Anterior cingulate cortex (tissue), 58 donors: ENCODE measurements around the gene ITGAE.
A peak's percentile ranks its signal among the peaks of the same experiment; 100 is the strongest.
"Not testable (repeated sequence)": the region's sequence is repeated elsewhere in the genome, so short reads cannot be mapped to it uniquely, and the experiment has no call there.

Source experiments
- DNase-seq, 58 donors: peaks; one replicate each; lab custom pipeline; 2025; lab: John Stamatoyannopoulos, UW

Gene ITGAE, protein sequence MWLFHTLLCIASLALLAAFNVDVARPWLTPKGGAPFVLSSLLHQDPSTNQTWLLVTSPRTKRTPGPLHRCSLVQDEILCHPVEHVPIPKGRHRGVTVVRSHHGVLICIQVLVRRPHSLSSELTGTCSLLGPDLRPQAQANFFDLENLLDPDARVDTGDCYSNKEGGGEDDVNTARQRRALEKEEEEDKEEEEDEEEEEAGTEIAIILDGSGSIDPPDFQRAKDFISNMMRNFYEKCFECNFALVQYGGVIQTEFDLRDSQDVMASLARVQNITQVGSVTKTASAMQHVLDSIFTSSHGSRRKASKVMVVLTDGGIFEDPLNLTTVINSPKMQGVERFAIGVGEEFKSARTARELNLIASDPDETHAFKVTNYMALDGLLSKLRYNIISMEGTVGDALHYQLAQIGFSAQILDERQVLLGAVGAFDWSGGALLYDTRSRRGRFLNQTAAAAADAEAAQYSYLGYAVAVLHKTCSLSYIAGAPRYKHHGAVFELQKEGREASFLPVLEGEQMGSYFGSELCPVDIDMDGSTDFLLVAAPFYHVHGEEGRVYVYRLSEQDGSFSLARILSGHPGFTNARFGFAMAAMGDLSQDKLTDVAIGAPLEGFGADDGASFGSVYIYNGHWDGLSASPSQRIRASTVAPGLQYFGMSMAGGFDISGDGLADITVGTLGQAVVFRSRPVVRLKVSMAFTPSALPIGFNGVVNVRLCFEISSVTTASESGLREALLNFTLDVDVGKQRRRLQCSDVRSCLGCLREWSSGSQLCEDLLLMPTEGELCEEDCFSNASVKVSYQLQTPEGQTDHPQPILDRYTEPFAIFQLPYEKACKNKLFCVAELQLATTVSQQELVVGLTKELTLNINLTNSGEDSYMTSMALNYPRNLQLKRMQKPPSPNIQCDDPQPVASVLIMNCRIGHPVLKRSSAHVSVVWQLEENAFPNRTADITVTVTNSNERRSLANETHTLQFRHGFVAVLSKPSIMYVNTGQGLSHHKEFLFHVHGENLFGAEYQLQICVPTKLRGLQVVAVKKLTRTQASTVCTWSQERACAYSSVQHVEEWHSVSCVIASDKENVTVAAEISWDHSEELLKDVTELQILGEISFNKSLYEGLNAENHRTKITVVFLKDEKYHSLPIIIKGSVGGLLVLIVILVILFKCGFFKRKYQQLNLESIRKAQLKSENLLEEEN

DNA sequence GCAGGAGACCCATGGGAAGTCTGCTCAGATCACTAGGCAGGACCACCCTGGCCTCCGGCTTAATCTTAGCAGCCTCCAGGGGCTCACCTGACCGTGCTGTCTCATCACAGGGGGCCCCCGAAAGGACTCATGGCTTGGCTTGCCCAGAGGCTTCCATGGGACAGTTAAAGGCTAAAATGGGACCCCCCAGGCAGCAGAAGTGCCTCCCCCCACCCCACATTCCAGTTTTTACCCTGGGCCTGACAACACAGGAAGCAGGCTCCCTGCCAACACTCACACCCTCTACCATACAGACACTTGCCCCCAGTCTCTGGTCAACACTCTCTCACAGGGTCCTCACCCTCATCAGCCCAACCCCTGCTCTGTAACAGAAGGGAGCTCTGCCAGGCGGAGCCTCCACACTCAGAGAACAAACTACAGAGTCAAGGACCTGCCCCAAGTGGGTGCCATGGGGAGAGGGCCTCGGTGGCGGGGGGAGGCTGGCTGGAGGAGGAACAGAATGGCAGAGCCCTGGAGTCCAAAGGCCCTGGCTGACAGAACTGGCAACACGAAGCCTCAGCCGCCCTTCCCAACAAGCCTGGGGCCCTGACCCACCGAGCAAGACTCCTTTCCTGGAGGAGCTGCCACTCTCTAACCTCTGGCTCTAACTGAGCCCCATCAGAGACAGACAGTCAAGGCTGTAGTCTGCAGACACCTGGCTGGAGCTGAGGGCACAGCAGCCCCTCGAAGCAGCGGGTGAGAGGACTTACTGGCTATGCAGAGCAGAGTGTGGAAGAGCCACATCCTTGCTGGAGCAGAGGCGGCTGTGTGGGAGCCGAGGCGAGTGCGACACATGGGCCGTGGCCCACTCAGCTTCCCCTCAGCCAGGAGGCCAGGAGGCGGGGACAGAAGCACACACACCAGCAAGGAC lies at the start of gene ITGAE:
Gene ITGAE (minus strand): TSS at position 827 of the 910 bp plus-strand sequence. CDS start 44 bp downstream, at position 783.
- no peak for DNase-seq

DNA sequence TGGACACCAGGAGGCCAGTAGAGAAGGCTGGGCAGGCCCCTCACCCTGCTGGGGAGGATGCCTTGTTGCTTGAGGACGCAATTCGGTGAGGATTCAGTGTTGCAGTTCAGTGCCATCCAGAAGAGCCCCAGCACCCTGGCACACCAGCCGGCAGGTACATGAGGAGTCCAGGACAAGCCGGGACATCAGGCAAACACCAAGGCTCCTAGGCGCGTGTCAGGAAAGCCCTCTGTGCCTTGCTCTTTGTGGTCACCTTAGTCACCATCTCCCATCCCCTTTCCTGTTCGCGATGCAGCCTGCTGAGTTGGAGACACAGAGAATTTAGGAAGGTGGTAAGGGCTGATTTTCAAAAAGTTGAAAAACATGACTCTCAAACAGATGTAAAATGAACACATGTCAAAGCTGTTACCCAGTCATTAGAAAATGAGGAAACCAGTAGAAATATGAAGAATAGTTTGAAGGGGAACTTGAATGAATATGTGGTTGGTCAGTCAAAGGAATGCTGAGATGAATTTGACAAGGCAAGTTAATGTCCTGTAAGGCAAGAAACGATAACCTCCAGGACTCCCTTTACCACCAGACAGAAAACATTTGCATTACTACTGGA lies 47.3 kb upstream of the ITGAE start:
- no peak for DNase-seq

DNA sequence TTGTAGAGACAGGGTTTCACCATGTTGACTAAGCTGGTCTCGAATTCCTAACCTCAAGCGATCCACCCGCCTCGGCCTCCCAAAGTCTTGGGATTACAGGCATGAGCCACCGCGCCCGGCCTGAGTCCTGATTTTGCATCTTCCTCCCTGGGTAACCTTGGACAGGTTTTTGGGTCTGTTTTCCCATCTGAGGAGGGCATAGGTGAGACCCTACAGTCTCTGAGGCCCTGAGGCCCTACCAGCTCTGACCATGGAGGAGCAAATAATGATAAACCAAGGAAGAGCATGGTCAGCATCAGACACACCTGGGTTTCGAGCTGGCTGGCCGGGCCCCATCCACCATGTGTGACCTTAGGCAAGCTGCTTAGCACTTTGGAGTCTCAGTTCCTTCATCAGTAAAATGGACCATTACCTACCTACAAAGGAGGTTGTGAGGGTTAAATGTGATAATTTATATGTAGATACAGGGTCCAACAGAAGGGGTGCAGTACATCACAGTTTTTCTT lies 46.2 kb upstream of the ITGAE start:
- no peak for DNase-seq

DNA sequence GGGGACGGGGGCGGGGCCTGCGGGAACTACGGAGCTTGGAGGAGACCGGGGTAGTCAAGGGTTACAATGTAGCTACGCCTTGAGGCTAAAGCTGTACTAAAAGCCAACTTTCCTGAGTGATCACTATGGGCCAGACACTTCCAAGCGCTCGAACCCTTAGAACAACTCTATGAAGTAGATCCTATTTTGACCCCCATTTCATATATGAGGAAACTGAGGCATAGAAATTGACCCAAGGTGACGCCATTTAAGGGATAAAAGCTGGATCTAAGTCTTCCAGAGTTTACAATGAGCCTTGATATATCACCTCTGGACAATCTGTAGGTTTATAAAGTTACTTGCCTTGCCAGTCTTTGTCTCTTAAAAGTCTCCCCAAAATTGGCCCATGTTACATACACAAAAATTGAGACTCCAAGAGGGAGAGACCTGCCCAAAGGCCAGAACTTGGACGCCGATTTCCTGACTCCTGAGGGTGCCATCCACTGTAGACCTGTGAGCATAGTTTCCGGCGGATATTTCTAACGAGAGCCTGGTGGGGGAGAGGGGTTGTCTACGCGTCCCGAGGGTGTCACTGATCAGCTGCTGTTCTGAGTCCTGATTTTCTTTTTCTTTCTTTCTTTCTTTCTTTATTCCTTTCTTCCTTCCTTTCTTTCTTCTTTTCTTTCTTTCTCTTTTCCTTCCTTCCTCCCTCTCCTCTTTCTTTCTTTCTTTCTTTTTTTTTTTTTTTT lies 45.6 kb upstream of the ITGAE start:
- DNase-seq, result no peak

DNA sequence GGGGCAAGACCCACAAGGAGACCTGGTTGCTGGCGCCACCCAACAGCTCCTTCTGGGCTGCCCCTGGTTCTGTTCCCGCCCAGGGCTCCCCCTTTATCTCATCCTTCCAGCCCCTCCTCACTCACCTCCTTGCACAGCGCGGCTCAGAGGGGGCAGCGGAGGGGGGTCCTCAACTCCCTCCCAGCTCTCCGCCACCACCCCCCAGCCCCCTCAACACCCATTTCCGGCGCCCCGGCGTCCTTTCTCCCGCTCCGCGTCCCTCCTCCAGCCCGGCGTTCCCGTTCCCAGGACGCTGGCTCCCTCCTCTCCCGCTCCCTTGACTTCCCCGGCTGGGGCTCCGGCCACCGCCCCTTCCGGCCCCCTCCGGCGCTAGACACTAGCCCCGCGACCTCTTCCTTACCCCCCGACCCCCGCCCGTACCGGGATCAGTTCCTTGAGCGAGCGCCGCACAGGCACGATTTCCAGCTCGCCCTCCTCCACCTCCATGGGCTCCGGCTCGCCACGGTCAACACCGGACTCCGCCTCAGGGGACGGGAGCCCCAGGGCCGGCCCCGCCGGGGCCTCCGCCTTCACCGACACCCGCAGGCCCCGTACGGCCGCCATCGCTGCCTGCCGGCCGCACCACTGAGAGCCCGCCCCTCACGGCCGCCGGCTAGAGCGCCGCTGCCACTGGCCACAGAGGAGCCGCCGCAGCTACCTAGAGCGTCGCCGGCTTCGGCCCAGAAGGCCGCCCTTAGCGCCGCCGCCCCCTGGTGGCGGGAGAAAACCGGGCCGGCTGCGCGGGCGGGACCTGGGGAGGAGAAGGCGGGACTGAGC lies 44.8 kb upstream of the ITGAE start, which contains the start of gene NCBP3:
Gene NCBP3 (minus strand): TSS at position 626 of the 816 bp plus-strand sequence. CDS start 23 bp downstream, at position 603.
- peak in 57 of 58 donors; percentile 29 to 92 (median 82) for DNase-seq

DNA sequence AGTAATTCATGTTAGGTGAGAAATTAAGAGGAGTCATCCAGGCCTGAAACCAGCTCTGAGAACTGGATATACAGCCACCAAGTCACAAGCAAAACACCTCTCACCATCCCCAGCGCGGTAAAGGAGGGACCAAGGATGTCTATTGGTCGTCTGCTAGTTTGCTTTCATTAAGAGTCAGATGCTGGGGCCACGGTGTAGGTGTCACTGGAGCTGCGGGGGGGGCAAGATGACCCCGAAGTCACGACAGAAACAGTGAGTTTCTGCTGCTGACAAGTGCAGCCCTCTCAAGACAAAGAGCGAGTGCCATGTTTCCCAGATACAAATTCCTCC lies 44.3 kb upstream of the ITGAE start:
- no peak for DNase-seq

DNA sequence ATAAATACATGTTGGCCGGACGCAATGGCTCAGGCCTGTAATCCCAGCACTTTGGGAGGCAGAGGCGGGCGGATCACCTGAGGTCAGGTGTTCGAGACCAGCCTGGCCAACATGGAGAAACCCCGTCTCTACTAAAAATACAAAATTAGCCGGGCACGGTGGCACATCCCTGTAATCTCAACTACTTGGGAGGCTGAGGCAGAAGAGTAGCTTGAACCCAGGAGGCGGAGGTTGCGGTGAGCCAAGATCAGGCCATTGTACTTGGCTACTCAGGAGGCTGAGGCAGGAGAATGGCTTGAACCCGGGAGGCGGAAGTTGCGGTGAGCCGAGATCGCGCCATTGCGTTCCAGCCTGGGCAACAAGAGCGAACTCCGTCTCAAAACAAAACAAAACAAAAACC lies 43.6 kb upstream of the ITGAE start:
- not testable (repeated sequence) for DNase-seq

DNA sequence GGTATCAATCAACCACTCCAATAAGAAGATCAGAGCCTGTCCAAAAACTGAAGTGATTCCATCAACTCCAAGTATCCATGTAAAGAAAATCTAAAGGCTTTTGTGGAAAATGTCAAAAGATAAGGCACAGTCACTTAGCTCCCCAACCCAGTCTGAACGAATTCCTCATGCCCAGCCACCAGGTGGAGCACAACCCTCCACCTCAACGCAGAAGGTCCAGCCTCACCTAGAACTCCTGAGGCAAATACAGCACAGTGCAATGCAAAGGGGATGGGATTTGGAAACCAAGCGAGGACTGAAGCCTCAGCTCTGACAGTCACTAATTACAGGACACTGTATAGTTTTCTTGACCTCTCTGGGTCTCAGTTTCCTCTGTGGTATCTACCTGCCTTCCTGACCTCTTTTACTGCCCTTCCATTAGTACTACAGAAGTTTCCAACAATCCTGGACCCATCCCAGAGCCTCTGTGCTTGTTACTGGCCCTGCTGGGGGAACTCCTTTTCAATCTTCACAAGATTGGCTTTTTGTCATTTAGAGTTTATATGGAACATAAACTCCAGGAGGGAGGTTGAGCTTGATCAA lies 43.0 kb upstream of the ITGAE start:
- no peak for DNase-seq

DNA sequence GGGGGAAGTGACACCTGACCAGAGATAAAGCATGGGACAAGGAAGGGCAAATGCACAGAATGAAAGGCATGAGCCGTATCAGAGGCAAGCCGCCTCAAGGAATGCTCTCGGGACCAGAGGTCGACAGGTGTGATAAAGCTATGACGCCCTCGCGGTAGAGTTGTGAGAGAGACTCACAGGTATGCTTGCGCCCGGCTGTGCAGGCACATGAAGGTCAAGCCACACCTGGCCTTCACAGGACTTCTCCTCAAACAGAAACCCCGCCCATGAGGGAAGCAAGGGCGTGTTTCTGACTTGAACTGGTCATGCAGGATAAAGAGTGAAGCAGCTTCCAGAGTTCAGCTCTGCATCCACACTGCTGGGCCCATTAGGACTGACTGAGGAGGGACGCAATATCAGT lies 37.2 kb upstream of the ITGAE start:
- DNase-seq, result no peak

DNA sequence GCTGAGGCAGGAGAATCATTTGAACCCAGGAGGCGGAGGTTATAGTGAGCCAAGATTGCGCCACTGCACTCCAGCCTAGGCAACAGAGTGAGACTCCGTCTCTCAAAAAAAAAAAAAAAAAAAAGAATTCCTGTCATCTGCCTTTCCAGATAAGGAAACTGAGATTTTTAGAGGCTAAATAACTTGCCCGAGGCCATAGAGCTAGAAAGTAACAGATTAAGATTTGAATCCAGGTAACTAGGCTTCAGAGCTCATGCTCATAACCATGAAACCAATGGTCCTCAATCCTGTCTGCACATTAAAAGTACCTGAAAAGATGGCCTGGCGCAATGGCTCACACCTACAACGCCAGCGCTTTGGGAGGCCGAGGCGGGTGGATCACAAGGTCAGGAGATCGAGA lies 35.6 kb upstream of the ITGAE start:
- DNase-seq, result no peak

DNA sequence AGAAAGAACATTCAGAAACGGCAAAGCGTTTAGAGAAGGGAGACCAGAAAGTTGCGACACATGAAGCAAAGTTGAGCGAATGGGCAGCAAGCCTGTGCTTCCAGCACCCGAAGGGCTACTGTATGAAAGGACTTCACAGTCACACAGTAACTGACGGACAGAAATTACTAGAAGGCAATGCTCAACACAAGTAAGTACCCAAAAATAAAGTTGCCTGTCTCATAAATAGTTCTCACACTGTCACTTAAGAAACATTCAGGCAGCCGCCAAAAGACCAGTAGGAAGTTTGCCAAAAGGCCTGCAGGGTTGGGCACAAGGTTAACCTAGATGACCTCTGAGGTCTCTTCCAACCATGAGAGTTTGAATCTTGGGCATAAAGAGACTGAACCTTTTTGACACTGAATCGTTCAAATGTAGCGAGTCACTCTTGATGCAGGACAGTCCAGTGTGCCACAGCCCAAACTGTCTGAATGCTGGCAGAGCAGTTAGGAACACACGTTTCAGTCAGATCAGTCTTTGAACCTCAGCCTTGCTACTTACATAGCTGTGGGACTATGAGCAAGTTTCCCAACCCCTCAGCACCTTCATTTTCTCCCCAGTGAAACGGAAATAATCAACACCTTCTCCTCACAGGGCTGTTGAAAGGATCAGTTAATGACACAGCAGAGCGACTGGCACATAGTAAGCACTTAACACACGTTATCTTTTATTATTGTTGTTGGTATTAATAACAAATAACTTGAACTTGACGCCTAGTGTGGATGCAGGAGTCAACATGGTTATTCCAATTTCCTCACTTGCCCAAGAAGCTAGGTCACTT lies 34.6 kb upstream of the ITGAE start:
- no peak for DNase-seq

DNA sequence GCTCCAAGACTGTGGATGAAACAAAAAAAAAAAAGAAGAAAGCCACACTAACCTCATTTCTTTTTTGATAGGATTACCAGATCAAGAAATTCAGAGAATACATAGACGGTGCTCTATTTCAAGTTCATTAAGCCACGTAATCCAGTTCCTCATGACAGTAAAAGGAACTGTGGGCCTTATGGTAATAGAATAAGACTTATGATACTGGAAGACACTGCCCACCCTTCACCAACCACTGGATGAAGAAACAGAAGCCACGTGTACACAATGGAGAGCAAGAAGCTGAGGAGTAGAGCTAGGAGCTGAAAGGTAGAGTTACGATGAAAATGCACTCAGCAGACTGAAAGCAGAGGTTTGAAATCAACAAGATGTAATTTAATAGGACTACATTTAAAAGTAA lies 33.8 kb upstream of the ITGAE start:
- DNase-seq, result no peak

DNA sequence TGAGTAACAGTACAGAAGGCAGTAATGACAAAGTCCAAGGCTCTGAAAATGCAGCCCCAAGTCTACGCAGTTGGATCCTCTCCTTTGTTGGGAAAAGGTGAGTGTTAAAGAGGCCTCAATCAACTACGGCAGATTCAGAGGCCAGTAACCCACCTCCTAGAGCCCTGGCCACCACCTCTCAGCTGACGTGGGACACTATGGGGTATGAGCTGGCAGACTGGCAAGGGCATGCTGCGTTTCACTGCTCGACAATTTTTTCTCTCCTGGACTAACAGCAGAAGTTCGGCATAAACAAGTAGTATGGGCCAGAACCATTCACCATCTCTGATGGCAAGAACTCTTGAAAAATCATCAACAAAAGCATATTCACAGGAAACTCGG lies 27.9 kb upstream of the ITGAE start:
- no peak for DNase-seq

DNA sequence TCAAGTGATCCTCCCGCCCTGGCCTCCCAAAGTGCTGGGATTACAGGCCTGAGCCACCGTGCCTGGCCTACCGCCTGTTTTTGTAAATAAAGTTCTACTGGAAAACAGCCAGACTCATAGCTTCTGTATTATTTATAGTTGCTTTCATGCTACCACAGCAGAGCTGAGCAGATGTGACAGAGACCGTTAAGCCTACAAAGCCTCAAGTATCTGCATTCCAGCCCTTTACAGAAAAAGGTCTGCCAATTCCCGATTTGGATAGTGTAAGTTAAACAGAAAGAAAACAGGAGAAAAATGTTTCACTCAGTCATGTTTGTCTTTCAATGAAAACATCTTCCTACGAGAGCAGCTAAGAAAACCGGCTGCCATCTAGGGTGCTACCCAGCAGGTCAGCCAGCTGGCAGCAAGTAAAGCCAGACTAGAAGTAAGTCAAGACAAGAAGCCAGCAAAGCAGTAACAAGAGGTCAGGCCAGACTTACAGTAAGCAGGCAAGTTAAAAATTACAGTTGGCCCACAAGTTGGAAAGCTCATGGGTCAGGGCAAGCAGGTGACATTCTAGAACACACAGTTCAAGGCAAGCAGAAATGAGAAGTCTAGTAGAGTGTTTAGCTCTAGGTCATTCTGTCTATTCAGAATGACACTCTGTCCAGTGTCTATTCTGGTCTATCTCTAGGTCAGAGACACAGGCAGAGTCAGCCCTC lies 27.3 kb upstream of the ITGAE start:
- no peak for DNase-seq

DNA sequence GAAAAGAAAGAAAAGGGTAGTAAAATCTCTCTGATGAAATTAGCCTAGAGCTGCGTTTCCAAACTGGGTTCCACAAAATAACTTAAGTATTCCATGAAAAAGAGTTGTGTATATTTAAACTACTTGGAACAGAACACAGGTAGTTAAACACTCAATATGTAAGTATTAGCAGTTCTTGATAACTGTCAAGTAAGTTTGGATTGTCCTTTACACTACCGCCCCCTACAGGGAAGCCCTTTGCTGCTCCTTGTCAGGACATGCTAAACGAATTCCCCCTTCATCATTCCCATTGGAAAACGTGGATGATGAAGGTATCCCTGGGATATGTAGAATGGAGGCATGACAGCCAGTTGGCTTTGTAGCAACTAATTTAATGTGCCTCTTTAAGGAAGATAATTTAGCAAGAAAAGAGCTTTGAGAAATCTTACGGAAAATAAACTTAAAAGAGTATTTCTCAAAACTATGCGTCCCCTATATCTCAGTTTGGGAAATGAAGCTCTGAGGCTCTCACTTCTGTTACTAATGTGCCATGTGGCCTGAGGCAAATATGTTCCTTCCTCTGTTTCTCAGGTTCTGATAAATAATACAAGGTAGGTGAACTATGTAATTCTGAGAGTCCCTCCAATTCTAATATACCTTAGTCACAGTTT lies 26.3 kb upstream of the ITGAE start:
- DNase-seq, result peak in 38 of 58 donors; percentile 6 to 75 (median 28)
